ENCODE measurements around the gene EEA1.

Gene EEA1

DNA sequence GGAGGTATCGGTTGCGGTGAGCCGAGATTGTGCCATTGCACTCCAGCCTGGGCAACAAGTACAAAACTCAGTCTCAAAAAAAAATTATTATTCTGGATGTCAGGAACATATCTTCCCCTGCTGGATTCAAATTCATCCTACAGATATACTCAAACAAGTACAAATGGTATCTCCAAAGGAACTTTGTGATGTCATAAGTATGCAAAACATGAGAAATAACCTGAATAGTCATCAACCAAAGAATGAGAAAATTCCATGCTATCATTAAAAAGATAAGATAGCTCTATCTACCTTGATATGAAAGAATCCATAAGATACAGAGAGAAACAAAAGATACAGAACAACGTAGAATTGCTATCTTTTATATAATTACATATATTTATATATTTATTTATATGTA, 67.7 kb downstream of the EEA1 start:
- Histone ChIP-seq H4K20me1 (ENCODE audit: low read depth, low read length) (no peaks in the 10 kb centered on the region), H3K27me3 (ENCODE audit: low read length) (no peaks in the 10 kb centered on the region), H3K4me3 (ENCODE audit: insufficient read depth, low read length, poor library complexity, severe bottlenecking) (no peak overlapping the region), H3K9me2 (replicated peaks; ENCODE audit: insufficient read depth, low read length) (no peaks in the 10 kb centered on the region), H3K27ac (ENCODE audit: low read depth, low read length) (no peak overlapping the region), H3K9ac (ENCODE audit: low read length) (no peak overlapping the region), H3K4me2 (ENCODE audit: low read depth, low read length, poor library complexity, severe bottlenecking) (no peak overlapping the region), H3F3A (ENCODE audit: insufficient read depth) (no peaks in the 10 kb centered on the region), H3K79me2 (ENCODE audit: insufficient read depth, low read length) (no peaks in the 10 kb centered on the region), H3K9me3 (ENCODE audit: insufficient read depth, low read length) (no peaks in the 10 kb centered on the region), H2AFZ (ENCODE audit: low read depth, low read length, severe bottlenecking) (no peak overlapping the region), H3K36me3 (ENCODE audit: low read length) (peaks cover 2% of the 10 kb centered on the region; the same call in 1 of the 2 replicates)
- no peak for TF ChIP-seq EZH2phosphoT487 (conservative IDR thresholded peaks at IDR 0.05; ENCODE audit: low read length)
- TF ChIP-seq, protein P1, sequence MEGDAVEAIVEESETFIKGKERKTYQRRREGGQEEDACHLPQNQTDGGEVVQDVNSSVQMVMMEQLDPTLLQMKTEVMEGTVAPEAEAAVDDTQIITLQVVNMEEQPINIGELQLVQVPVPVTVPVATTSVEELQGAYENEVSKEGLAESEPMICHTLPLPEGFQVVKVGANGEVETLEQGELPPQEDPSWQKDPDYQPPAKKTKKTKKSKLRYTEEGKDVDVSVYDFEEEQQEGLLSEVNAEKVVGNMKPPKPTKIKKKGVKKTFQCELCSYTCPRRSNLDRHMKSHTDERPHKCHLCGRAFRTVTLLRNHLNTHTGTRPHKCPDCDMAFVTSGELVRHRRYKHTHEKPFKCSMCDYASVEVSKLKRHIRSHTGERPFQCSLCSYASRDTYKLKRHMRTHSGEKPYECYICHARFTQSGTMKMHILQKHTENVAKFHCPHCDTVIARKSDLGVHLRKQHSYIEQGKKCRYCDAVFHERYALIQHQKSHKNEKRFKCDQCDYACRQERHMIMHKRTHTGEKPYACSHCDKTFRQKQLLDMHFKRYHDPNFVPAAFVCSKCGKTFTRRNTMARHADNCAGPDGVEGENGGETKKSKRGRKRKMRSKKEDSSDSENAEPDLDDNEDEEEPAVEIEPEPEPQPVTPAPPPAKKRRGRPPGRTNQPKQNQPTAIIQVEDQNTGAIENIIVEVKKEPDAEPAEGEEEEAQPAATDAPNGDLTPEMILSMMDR (IDR thresholded peaks at IDR 0.05; ENCODE audit: insufficient read depth, low read length, poor library complexity, severe bottlenecking), result no peak

- H3K79me2 ChIP-seq (ENCODE audit: insufficient read depth, low read length), result no peaks in the 10 kb centered on the region
- no peak overlapping the region for H3K27ac ChIP-seq (ENCODE audit: low read depth, low read length)
- H3F3A ChIP-seq (ENCODE audit: insufficient read depth), result no peaks in the 10 kb centered on the region
- H3K4me3 ChIP-seq (ENCODE audit: insufficient read depth, low read length, poor library complexity, severe bottlenecking), result no peak overlapping the region
- no peaks in the 10 kb centered on the region for H3K27me3 ChIP-seq (ENCODE audit: low read length)
- no peak overlapping the region for H3K4me2 ChIP-seq (ENCODE audit: low read depth, low read length, poor library complexity, severe bottlenecking)
- H3K9me2 ChIP-seq (replicated peaks; ENCODE audit: insufficient read depth, low read length), result no peaks in the 10 kb centered on the region
- H3K36me3 ChIP-seq (ENCODE audit: low read length), result peaks cover 9% of the 10 kb centered on the region; the same call in 1 of the 2 replicates
- no peak overlapping the region for H2AFZ ChIP-seq (ENCODE audit: low read depth, low read length, severe bottlenecking)
- TF ChIP-seq, protein P1 (IDR thresholded peaks at IDR 0.05; ENCODE audit: insufficient read depth, low read length, poor library complexity, severe bottlenecking), result no peak
- TF ChIP-seq EZH2phosphoT487 (conservative IDR thresholded peaks at IDR 0.05; ENCODE audit: low read length), result no peak
- H3K9ac ChIP-seq (ENCODE audit: low read length), result no peak overlapping the region
- H3K9me3 ChIP-seq (ENCODE audit: insufficient read depth, low read length), result no peaks in the 10 kb centered on the region
- H4K20me1 ChIP-seq (ENCODE audit: low read depth, low read length), result no peaks in the 10 kb centered on the region
Observed at GRCh38 chr12:92860521-92860920, 68.6 kb downstream of the EEA1 start.

GRCh38 chr12:92859650-92860386, 69.3 kb downstream of the EEA1 start:
- TF ChIP-seq, protein P1 (IDR thresholded peaks at IDR 0.05; ENCODE audit: insufficient read depth, low read length, poor library complexity, severe bottlenecking), result no peak
- no peak for TF ChIP-seq EZH2phosphoT487 (conservative IDR thresholded peaks at IDR 0.05; ENCODE audit: low read length)
- Histone ChIP-seq H3K4me2 (ENCODE audit: low read depth, low read length, poor library complexity, severe bottlenecking) (no peak overlapping the region), H3K9me2 (replicated peaks; ENCODE audit: insufficient read depth, low read length) (no peaks in the 10 kb centered on the region), H2AFZ (ENCODE audit: low read depth, low read length, severe bottlenecking) (no peak overlapping the region), H3K36me3 (ENCODE audit: low read length) (peaks cover 9% of the 10 kb centered on the region; the same call in 1 of the 2 replicates), H4K20me1 (ENCODE audit: low read depth, low read length) (no peaks in the 10 kb centered on the region), H3F3A (ENCODE audit: insufficient read depth) (no peaks in the 10 kb centered on the region), H3K9ac (ENCODE audit: low read length) (no peak overlapping the region), H3K9me3 (ENCODE audit: insufficient read depth, low read length) (no peaks in the 10 kb centered on the region), H3K4me3 (ENCODE audit: insufficient read depth, low read length, poor library complexity, severe bottlenecking) (no peak overlapping the region), H3K79me2 (ENCODE audit: insufficient read depth, low read length) (no peaks in the 10 kb centered on the region), H3K27ac (ENCODE audit: low read depth, low read length) (no peak overlapping the region), H3K27me3 (ENCODE audit: low read length) (no peaks in the 10 kb centered on the region)
